ENCODE measurements around the gene ZNF507. TPM values are rescaled to one million over a fixed set of nuclear protein-coding genes. Genes with fewer than 3 reads are reported as not detected.

Gene ZNF507
- total and polyA plus RNA-seq, 8 donors: 3.5 to 14.7 (median 8.9) TPM

GRCh38 chr19:32343550-32344262 is 1.7 kb upstream of the ZNF507 start:
- DNase-seq (no peak), FAIRE-seq (no peak), ATAC-seq (no peak)
- Histone ChIP-seq H3K27me3 (no peaks in the 10 kb centered on the region), H3K4me1 (peaks cover 0 to 20% (median 17%) of the 10 kb centered on the region in 3 donors), H3K9me3 (no peaks in the 10 kb centered on the region), H3K4me3 (no peak overlapping the region), H3K36me3 (no peaks in the 10 kb centered on the region), H3K27ac (no peak overlapping the region)
- 67% methylated on average over 11 of the region's 11 CpGs for WGBS, 2 donors
- intact Hi-C loops (cut with DNase I): no loop called here
- TF ChIP-seq, protein P1, sequence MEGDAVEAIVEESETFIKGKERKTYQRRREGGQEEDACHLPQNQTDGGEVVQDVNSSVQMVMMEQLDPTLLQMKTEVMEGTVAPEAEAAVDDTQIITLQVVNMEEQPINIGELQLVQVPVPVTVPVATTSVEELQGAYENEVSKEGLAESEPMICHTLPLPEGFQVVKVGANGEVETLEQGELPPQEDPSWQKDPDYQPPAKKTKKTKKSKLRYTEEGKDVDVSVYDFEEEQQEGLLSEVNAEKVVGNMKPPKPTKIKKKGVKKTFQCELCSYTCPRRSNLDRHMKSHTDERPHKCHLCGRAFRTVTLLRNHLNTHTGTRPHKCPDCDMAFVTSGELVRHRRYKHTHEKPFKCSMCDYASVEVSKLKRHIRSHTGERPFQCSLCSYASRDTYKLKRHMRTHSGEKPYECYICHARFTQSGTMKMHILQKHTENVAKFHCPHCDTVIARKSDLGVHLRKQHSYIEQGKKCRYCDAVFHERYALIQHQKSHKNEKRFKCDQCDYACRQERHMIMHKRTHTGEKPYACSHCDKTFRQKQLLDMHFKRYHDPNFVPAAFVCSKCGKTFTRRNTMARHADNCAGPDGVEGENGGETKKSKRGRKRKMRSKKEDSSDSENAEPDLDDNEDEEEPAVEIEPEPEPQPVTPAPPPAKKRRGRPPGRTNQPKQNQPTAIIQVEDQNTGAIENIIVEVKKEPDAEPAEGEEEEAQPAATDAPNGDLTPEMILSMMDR (IDR thresholded peaks at IDR 0.05): no peak

GRCh38 chr19:32346901-32347300 is 1.5 kb downstream of the ZNF507 start:
- Histone ChIP-seq H3K4me1 (peaks cover 23 to 44% (median 39%) of the 10 kb centered on the region in 3 donors), H3K27me3 (no peaks in the 10 kb centered on the region), H3K36me3 (peaks cover 0 to 7% (median 0%) of the 10 kb centered on the region in 3 donors), H3K9me3 (no peaks in the 10 kb centered on the region), H3K4me3 (peak overlapping the region in 3 of 4 donors; percentile 33 to 98 (median 79)), H3K27ac (peak overlapping the region in 1 of 4 donors; percentile 69)
- intact Hi-C loops (cut with DNase I): no loop called here
- ATAC-seq (no peak), DNase-seq (no peak), FAIRE-seq (no peak)
- 24% methylated on average over 3 of the region's 3 CpGs for WGBS, 2 donors
- TF ChIP-seq, protein P1 (IDR thresholded peaks at IDR 0.05): no peak

- FAIRE-seq (no peak), DNase-seq (no peak), ATAC-seq (no peak)
- no peaks in the 10 kb centered on the region for H3K27me3 ChIP-seq
- H3K9me3 ChIP-seq: no peaks in the 10 kb centered on the region
- peaks cover 29 to 48% (median 46%) of the 10 kb centered on the region in 3 donors for H3K4me1 ChIP-seq
- TF ChIP-seq, protein P1 (IDR thresholded peaks at IDR 0.05): no peak
- no peak overlapping the region for H3K4me3 ChIP-seq
- no peak overlapping the region for H3K27ac ChIP-seq
- intact Hi-C loops (cut with DNase I): no loop called here
- peaks cover 0 to 7% (median 0%) of the 10 kb centered on the region in 3 donors for H3K36me3 ChIP-seq
Observed at GRCh38 chr19:32347573-32347972, 2.2 kb downstream of the ZNF507 start.

DNA sequence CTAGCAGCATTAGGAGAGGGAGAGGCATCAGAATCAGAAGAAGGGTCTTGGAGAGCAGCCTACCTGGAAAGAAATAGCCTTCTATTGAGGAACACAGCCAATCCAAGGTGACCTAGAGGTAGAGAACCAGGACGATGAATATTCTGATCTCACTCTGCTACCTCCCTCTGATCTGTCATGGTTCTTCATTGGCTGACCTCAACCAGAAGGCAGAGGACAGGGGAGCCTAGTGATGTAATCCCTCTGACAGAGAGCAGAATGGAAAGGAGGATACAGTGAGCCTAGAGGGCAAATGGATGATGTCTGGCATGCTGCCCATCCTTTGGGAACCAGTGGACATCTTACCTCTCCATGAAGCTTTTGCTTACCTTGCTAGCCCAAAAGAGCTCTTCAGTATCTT is 3.6 kb downstream of the ZNF507 start:
- Histone ChIP-seq H3K4me1 (peaks cover 29 to 48% (median 47%) of the 10 kb centered on the region in 3 donors), H3K36me3 (peaks cover 0 to 19% (median 0%) of the 10 kb centered on the region in 3 donors), H3K4me3 (no peak overlapping the region), H3K27ac (no peak overlapping the region), H3K9me3 (no peaks in the 10 kb centered on the region), H3K27me3 (no peaks in the 10 kb centered on the region)
- intact Hi-C loops (cut with DNase I): no loop called here
- DNase-seq: no peak
- TF ChIP-seq, protein P1 (IDR thresholded peaks at IDR 0.05): no peak
- no peak for ATAC-seq
- FAIRE-seq: no peak
- 81 to 88% methylated on average over 1 of the region's 1 CpG for WGBS, 2 donors

Measured in pancreas (tissue), 10 donors.